K562 (cell line): ENCODE measurements around the gene FAM180B. TPM values are rescaled to one million over a fixed set of nuclear protein-coding genes. Genes with fewer than 3 reads are reported as not detected.

ENCODE experiments used
- ATAC-seq: fragments of 200-7000 bp; cut with Tn5 transposase; 3 replicates; pipeline ENCODE4 v1.9.1; 2020; ENCODE audit warnings: moderate library complexity
- BruUV-seq: library from RNA; stranded (reverse); fragments of 400-500 nt; replicated peaks from 2 replicates; lab custom pipeline; 2021; lab: Mats Ljungman, UMichigan
- CTCF ChIA-PET: fragments of 300-600 bp; formaldehyde crosslinking; extraction: SDS; loops from one replicate; lab custom pipeline; 2021; ENCODE audit warnings: low intra/inter-chr PET ratio; lab: Yijun Ruan, JAX
- POLR2A ChIA-PET: fragments of 300-600, 350-650 bp; sonication (Branson Sonifier 250); formaldehyde crosslinking; extraction: SDS; loops from one replicate; lab custom pipeline; 2021; ENCODE audit warnings: antibody characterized with exemption, inconsistent platforms; lab: Yijun Ruan, JAX
- DNase-seq, 4 experiments: peaks; one replicate each; pipeline versions ENCODE4 v3.0.0 to v3.0.0-alpha.2; 2011 to 2018; ENCODE audit warnings: low spot score in 3 of 4, mixed read lengths in 3 of 4; ENCODE audit errors: extremely low read depth in 1 of 4
- FAIRE-seq: peaks from 2 replicates; lab custom pipeline; 2011; peaks lifted over from hg19 to GRCh38; lab: Jason Lieb, UNC
- H2AFZ ChIP-seq: 2 replicates; pipeline ENCODE4 v1.6.0; 2011; ENCODE audit warnings: low read depth, low read length, control low read depth, inconsistent platforms
- H3K27ac ChIP-seq: fragments of 200-600 bp; 3 replicates; pipeline ENCODE4 v1.8.0; 2011; ENCODE audit warnings: low read depth, mild to moderate bottlenecking, control low read depth, inconsistent platforms, low read length, moderate library complexity, mixed read lengths; ENCODE audit errors: extremely low read depth
- H3K27me3 ChIP-seq, 2 experiments: fragments of 300-600 bp in 1 of 2; 2 replicates in 1 of 2; 3 replicates in 1 of 2; pipeline versions ENCODE4 v1.6.0 to v1.8.0; 2011; ENCODE audit warnings: inconsistent platforms in 2 of 2, low read length in 2 of 2, mild to moderate bottlenecking in 1 of 2, mixed read lengths in 1 of 2, moderate library complexity in 1 of 2; ENCODE audit not compliant: control insufficient read depth in 2 of 2, insufficient read depth in 2 of 2
- H3K36me3 ChIP-seq: fragments of 300-600 bp; 3 replicates; pipeline ENCODE4 v1.8.0; 2011; ENCODE audit warnings: mild to moderate bottlenecking, low read length, inconsistent platforms; ENCODE audit not compliant: control insufficient read depth, insufficient read depth
- H3K4me1 ChIP-seq, 2 experiments: fragments of 200-600 bp in 1 of 2; replicated peaks in 1 of 2; 2 replicates in 1 of 2; 3 replicates in 1 of 2; pipeline versions ENCODE4 v1.5.1 to v1.8.0; 2011; ENCODE audit warnings: inconsistent platforms in 2 of 2, low read length in 2 of 2, mild to moderate bottlenecking in 1 of 2, mixed read lengths in 1 of 2, moderate library complexity in 1 of 2; ENCODE audit not compliant: control insufficient read depth in 2 of 2, insufficient read depth in 2 of 2
- H3K4me2 ChIP-seq: 2 replicates; pipeline ENCODE4 v1.6.1; 2011; ENCODE audit warnings: low read length, control low read depth, inconsistent platforms, mixed read lengths; ENCODE audit not compliant: insufficient read depth
- H3K4me3 ChIP-seq: fragments of 200-600 bp; sonication (generic), shearing (Covaris generic); 2 replicates; pipeline ENCODE4 v1.5.1; 2016; ENCODE audit warnings: control low read depth, inconsistent platforms
- H3K79me2 ChIP-seq: fragments of 200-600 bp; 3 replicates; pipeline ENCODE4 v1.8.0; 2011; ENCODE audit warnings: low read length, inconsistent platforms; ENCODE audit not compliant: control insufficient read depth, insufficient read depth
- H3K9ac ChIP-seq, 2 experiments: 2 replicates each; pipeline versions ENCODE4 v1.6.0 to v1.6.1; 2011; ENCODE audit warnings: low read depth in 2 of 2, low read length in 2 of 2, control low read depth in 1 of 2, inconsistent platforms in 1 of 2, mild to moderate bottlenecking in 1 of 2, mixed read lengths in 1 of 2; ENCODE audit not compliant: insufficient read depth in 1 of 2
- H3K9me1 ChIP-seq: one replicate; pipeline ENCODE4 v1.6.0; 2011; ENCODE audit warnings: inconsistent platforms, mild to moderate bottlenecking, low read length, moderate library complexity; ENCODE audit not compliant: control insufficient read depth, insufficient read depth
- H3K9me3 ChIP-seq: replicated peaks from 2 replicates; pipeline ENCODE4 v1.5.1; 2011; ENCODE audit warnings: low read depth, low read length, inconsistent platforms; ENCODE audit not compliant: control insufficient read depth, insufficient read depth
- H4K20me1 ChIP-seq: replicated peaks from 2 replicates; pipeline ENCODE4 v1.6.1; 2011; ENCODE audit warnings: low read length, inconsistent platforms, mixed read lengths; ENCODE audit not compliant: control insufficient read depth, insufficient read depth
- CBX2 ChIP-seq: fragments of 200-600 bp; sonication (generic); IDR thresholded peaks from one replicate; pipeline ENCODE4 v1.6.1; 2012; ENCODE audit warnings: mild to moderate bottlenecking, low read length, inconsistent platforms; ENCODE audit not compliant: insufficient read depth, poor library complexity, severe bottlenecking
- HMBOX1 ChIP-seq: sonication (generic); IDR thresholded peaks from 2 replicates; pipeline ENCODE4 v1.6.1; 2016
- ID3 ChIP-seq, 2 experiments: fragments of 250-450 bp in 1 of 2; fragments of 450-650 bp in 1 of 2; sonication (Bioruptor Pico) in 1 of 2; IDR thresholded peaks; 2 replicates each; pipeline versions ENCODE4 v1.6.1 to v1.8.0; 2016 to 2021; ENCODE audit warnings: mild to moderate bottlenecking in 2 of 2, moderate library complexity in 2 of 2, missing compliant biosample characterization in 1 of 2, missing genetic modification characterization in 1 of 2
- KHSRP ChIP-seq: fragments of 450-650 bp; IDR thresholded peaks from 2 replicates; pipeline ENCODE4 v1.6.1; 2017
- TCF7L2 ChIP-seq: fragments of 150-350 bp; IDR thresholded peaks from 2 replicates; pipeline ENCODE4 v1.6.1; 2016; ENCODE audit warnings: low read depth, mild to moderate bottlenecking, low read length, moderate library complexity
- USF1 ChIP-seq: sonication (generic); formaldehyde crosslinking; IDR thresholded peaks from 2 replicates; pipeline ENCODE4 v1.9.0; 2022; ENCODE audit warnings: mild to moderate bottlenecking, missing genetic modification reagents
- ZKSCAN1 ChIP-seq: fragments of 150-350 bp; IDR thresholded peaks from 2 replicates; pipeline ENCODE4 v1.6.1; 2016; ENCODE audit warnings: low read depth, low read length
- WGBS: fragments of 100-300 bp; shearing (Covaris generic); methylation state at CpG from one replicate; pipeline ENCODE4 v1.1.6; 2016; ENCODE audit warnings: low coverage, mixed read lengths; ENCODE audit not compliant: insufficient coverage; ENCODE audit errors: missing lambda C conversion rate; 5-methylcytosine and 5-hydroxymethylcytosine counted together
- in situ Hi-C: fragments of 300-500 bp; cut with MboI; formaldehyde crosslinking; loops from 4 replicates; pipeline ENCODE4 v1.15.0; 2018; ENCODE audit warnings: inconsistent platforms, mixed read lengths
- intact Hi-C: fragments of 100-400 bp; cut with micrococcal nuclease; formaldehyde crosslinking; loops from 2 replicates; pipeline ENCODE4 v1.14.2; 2022
- polyA plus RNA-seq, 8 experiments: library from polyadenylated mRNA; depleted of rRNA in 4 of 8; stranded (reverse) in 5 of 8; unstranded in 3 of 8; fragments of >200 nt; fragmentation: Nextera tagmentation in 2 of 8; fragmentation: Illumina TruSeq in 1 of 8; extraction: Ambion mirVana in 2 of 8; extraction: Trizol in 1 of 8; gene quantifications; 2 replicates each; pipeline versions ENCODE4 v1.2.1 to v1.2.3, GENCODE V29; 2011 to 2014; ENCODE audit warnings: inconsistent platforms in 1 of 8, missing spikeins in 1 of 8
- total RNA-seq, 7 experiments: library from RNA; depleted of rRNA in 6 of 7; stranded (reverse); fragments of >200 nt in 6 of 7; fragmentation: Illumina TruSeq in 2 of 7; extraction: Trizol in 2 of 7; gene quantifications; 2 replicates each; pipeline versions ENCODE4 v1.2.1 to v1.2.3, GENCODE V29; 2011 to 2021; ENCODE audit warnings: low replicate concordance in 1 of 7

FAM180B gene
- total and polyA plus RNA-seq, 9 of the 15 experiments (the other 6 are each of a cell fraction or from before 2014, with no cell fraction given): 0.05 to 0.14 TPM; not detected in 7

- H3K9me3 ChIP-seq: no peaks in the 10 kb centered on the region
- H3K9me1 ChIP-seq: peaks cover 4% of the 10 kb centered on the region
- in situ Hi-C loops: no loop called here
- intact Hi-C loops: no loop called here
- H3K27ac ChIP-seq: no peak overlapping the region
- no peak overlapping the region for H3K4me2 ChIP-seq
- ATAC-seq (no peak), FAIRE-seq (no peak), DNase-seq (no peak)
- H3K27me3 ChIP-seq: peaks cover 27 to 36% of the 10 kb centered on the region in 2 experiments
- BruUV-seq: no TSS peak
- ChIA-PET POLR2A (interaction anchor here (0.8 to 1.0 kb wide), 2 partner anchors 15 to 37 kb away, joined by 4 to 5 read pairs; no protein-coding TSS in a partner anchor), CTCF (no interaction called here)
- H4K20me1 ChIP-seq: peaks cover 6% of the 10 kb centered on the region
- H3K4me3 ChIP-seq: no peak overlapping the region
- no peak overlapping the region for H2AFZ ChIP-seq
- H3K79me2 ChIP-seq: no peaks in the 10 kb centered on the region
- H3K9ac ChIP-seq: no peak overlapping the region
- H3K36me3 ChIP-seq: no peaks in the 10 kb centered on the region
- TF ChIP-seq ZKSCAN1: no peak
- TF ChIP-seq KHSRP: no peak
- no peak for TF ChIP-seq ID3 (CRISPR knock-in tag; IDR thresholded peaks at IDR 0.05)
- TF ChIP-seq ID3 (tag; IDR thresholded peaks at IDR 0.05): no peak
- TF ChIP-seq HMBOX1: no peak
- TF ChIP-seq CBX2: no peak
- no peak for TF ChIP-seq TCF7L2
- TF ChIP-seq USF1 (CRISPR knock-in tag): no peak
- H3K4me1 ChIP-seq: peaks cover 4 to 15% of the 10 kb centered on the region in 2 experiments; a peak in 3 of 5 replicates
- WGBS: 2% methylated on average over 4 of the region's 4 CpGs
Measured at GRCh38 chr11:47603295-47603694, 16.8 kb downstream of the FAM180B start.
